Mesendoderm (in vitro differentiated cells): ENCODE results near the gene NNT.
"Not testable (repeated sequence)": the region's sequence is repeated elsewhere in the genome, so short reads cannot be mapped to it uniquely, and the experiment has no call there.

ENCODE experiments used
- DNase-seq: peaks from one replicate; pipeline ENCODE4 v3.0.0; 2013
- H2AK5ac ChIP-seq: 2 replicates; pipeline ENCODE4 v1.6.1; 2013; ENCODE audit warnings: low read length, inconsistent platforms
- H2BK120ac ChIP-seq: 2 replicates; pipeline ENCODE4 v1.6.1; 2013; ENCODE audit warnings: low read depth, mild to moderate bottlenecking, low read length, moderate library complexity, mixed read lengths
- H2BK15ac ChIP-seq: replicated peaks from 2 replicates; pipeline ENCODE4 v1.6.1; 2013; ENCODE audit warnings: low read depth, mild to moderate bottlenecking, moderate library complexity
- H2BK5ac ChIP-seq: 2 replicates; pipeline ENCODE4 v1.6.1; 2013; ENCODE audit warnings: low read length, inconsistent platforms
- H3K18ac ChIP-seq: 2 replicates; pipeline ENCODE4 v1.6.1; 2013; ENCODE audit warnings: mild to moderate bottlenecking, low read length, mixed read lengths
- H3K23ac ChIP-seq: one replicate; pipeline ENCODE4 v1.6.1; 2013; ENCODE audit warnings: low read length
- H3K27ac ChIP-seq: 2 replicates; pipeline ENCODE4 v1.5.1; 2013; ENCODE audit warnings: low read depth, mild to moderate bottlenecking, inconsistent platforms, low read length, moderate library complexity
- H3K27me3 ChIP-seq: 2 replicates; pipeline ENCODE4 v1.6.1; 2013; ENCODE audit warnings: low read length, control low read depth, mild to moderate bottlenecking, inconsistent platforms; ENCODE audit not compliant: insufficient read depth, poor library complexity
- H3K36me3 ChIP-seq: 2 replicates; pipeline ENCODE4 v1.6.1; 2013; ENCODE audit warnings: low read length, inconsistent platforms; ENCODE audit not compliant: control insufficient read depth, insufficient read depth
- H3K4ac ChIP-seq: one replicate; pipeline ENCODE4 v1.6.1; 2013; ENCODE audit warnings: low read depth, mild to moderate bottlenecking, low read length, moderate library complexity
- H3K4me1 ChIP-seq: 2 replicates; pipeline ENCODE4 v1.6.1; 2013; ENCODE audit warnings: low read depth, low read length, inconsistent platforms; ENCODE audit not compliant: control insufficient read depth
- H3K4me2 ChIP-seq: 2 replicates; pipeline ENCODE4 v1.6.1; 2013; ENCODE audit warnings: low read length
- H3K4me3 ChIP-seq: 2 replicates; pipeline ENCODE4 v1.5.1; 2013; ENCODE audit warnings: mild to moderate bottlenecking, low read length
- H3K56ac ChIP-seq: one replicate; pipeline ENCODE4 v1.6.1; 2013; ENCODE audit warnings: low read length
- H3K79me1 ChIP-seq: 2 replicates; pipeline ENCODE4 v1.6.1; 2013; ENCODE audit warnings: low read length, inconsistent platforms
- H3K79me2 ChIP-seq: 2 replicates; pipeline ENCODE4 v1.6.1; 2013; ENCODE audit warnings: mild to moderate bottlenecking, low read length; ENCODE audit not compliant: control insufficient read depth, insufficient read depth
- H3K9ac ChIP-seq: 2 replicates; pipeline ENCODE4 v1.6.1; 2013; ENCODE audit warnings: low read length, inconsistent platforms
- H4K5ac ChIP-seq: one replicate; pipeline ENCODE4 v1.6.1; 2013; ENCODE audit warnings: low read length
- H4K8ac ChIP-seq: one replicate; pipeline ENCODE4 v1.6.1; 2013; ENCODE audit warnings: low read depth, mild to moderate bottlenecking, control low read depth, low read length, moderate library complexity
- WGBS: extraction: QIAGEN DNeasy Blood & Tissue Kit; methylation state at CpG from one replicate; pipeline ENCODE4 v1.1.7; 2013; ENCODE audit warnings: low lambda C conversion rate, missing lambda C conversion rate; ENCODE audit not compliant: insufficient coverage; ENCODE audit errors: extremely low coverage; 5-methylcytosine and 5-hydroxymethylcytosine counted together

NNT gene

GRCh38 chr5:43701227-43701626 is 98.2 kb downstream of the NNT start:
- DNase-seq, result no peak
- Histone ChIP-seq H3K4me2 (no peak overlapping the region), H3K4me1 (no peaks in the 10 kb centered on the region), H3K18ac (no peak overlapping the region), H4K8ac (no peak overlapping the region), H2AK5ac (no peak overlapping the region), H3K4ac (no peak overlapping the region), H3K4me3 (no peak overlapping the region), H3K56ac (no peak overlapping the region), H3K27me3 (no peaks in the 10 kb centered on the region), H3K23ac (no peak overlapping the region), H3K9ac (no peak overlapping the region), H2BK120ac (no peak overlapping the region), H2BK15ac (no peak overlapping the region), H2BK5ac (no peak overlapping the region), H3K79me2 (no peaks in the 10 kb centered on the region), H3K79me1 (no peaks in the 10 kb centered on the region), H3K27ac (no peak overlapping the region), H3K36me3 (no peaks in the 10 kb centered on the region), H4K5ac (no peak overlapping the region)
- no CpG with 5 or more reads among the region's 3 CpGs for WGBS

DNA sequence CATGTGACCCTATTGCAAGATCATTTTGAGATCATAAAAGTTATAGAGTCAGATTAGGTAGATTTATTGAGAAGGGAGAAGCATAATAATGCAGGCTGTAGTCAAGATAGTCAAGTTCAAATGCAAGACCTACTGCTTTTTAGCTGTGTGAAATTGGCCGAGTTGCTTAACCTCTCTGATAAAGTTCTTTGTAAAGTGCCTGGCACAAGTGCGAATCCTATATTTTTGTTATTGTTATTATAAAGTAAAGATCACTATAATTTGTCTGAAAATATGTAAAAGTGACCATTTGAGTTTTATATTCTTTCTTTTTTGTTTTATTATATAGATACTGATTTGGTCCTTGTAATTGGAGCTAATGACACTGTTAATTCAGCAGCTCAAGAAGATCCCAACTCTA is 99.3 kb downstream of the NNT start:
- no peak overlapping the region for H2BK15ac ChIP-seq
- H3K4me3 ChIP-seq, result no peak overlapping the region
- H3K79me2 ChIP-seq, result no peaks in the 10 kb centered on the region
- H4K8ac ChIP-seq, result no peak overlapping the region
- H3K9ac ChIP-seq, result no peak overlapping the region
- no peak overlapping the region for H3K23ac ChIP-seq
- no peaks in the 10 kb centered on the region for H3K36me3 ChIP-seq
- no peak overlapping the region for H3K27ac ChIP-seq
- H3K79me1 ChIP-seq, result no peaks in the 10 kb centered on the region
- H3K4me1 ChIP-seq, result no peaks in the 10 kb centered on the region
- H4K5ac ChIP-seq, result no peak overlapping the region
- H2BK5ac ChIP-seq, result no peak overlapping the region
- no peak overlapping the region for H3K56ac ChIP-seq
- no peak overlapping the region for H2AK5ac ChIP-seq
- H3K18ac ChIP-seq, result no peak overlapping the region
- H2BK120ac ChIP-seq, result no peak overlapping the region
- no CpG with 5 or more reads among the region's 2 CpGs for WGBS
- no peak overlapping the region for H3K4ac ChIP-seq
- H3K27me3 ChIP-seq, result no peaks in the 10 kb centered on the region
- H3K4me2 ChIP-seq, result no peak overlapping the region
- no peak for DNase-seq

GRCh38 chr5:43702815-43703214 is 99.8 kb downstream of the NNT start:
- no peak overlapping the region for H3K56ac ChIP-seq
- no peak overlapping the region for H4K8ac ChIP-seq
- DNase-seq, result peak; percentile 59
- no peaks in the 10 kb centered on the region for H3K79me1 ChIP-seq
- no peak overlapping the region for H3K27ac ChIP-seq
- H2BK120ac ChIP-seq, result no peak overlapping the region
- no peaks in the 10 kb centered on the region for H3K79me2 ChIP-seq
- H3K36me3 ChIP-seq, result no peaks in the 10 kb centered on the region
- no CpG with 5 or more reads among the region's 3 CpGs for WGBS
- no peaks in the 10 kb centered on the region for H3K4me1 ChIP-seq
- H2BK5ac ChIP-seq, result no peak overlapping the region
- H3K4me2 ChIP-seq, result no peak overlapping the region
- H2BK15ac ChIP-seq, result no peak overlapping the region
- no peak overlapping the region for H4K5ac ChIP-seq
- no peak overlapping the region for H3K4ac ChIP-seq
- H3K4me3 ChIP-seq, result no peak overlapping the region
- H3K23ac ChIP-seq, result no peak overlapping the region
- no peaks in the 10 kb centered on the region for H3K27me3 ChIP-seq
- H2AK5ac ChIP-seq, result no peak overlapping the region
- H3K18ac ChIP-seq, result no peak overlapping the region
- H3K9ac ChIP-seq, result no peak overlapping the region

- H3K4me1 ChIP-seq, result no peaks in the 10 kb centered on the region
- H3K4me2 ChIP-seq, result no peak overlapping the region
- no peaks in the 10 kb centered on the region for H3K79me2 ChIP-seq
- no peak overlapping the region for H3K56ac ChIP-seq
- no peak overlapping the region for H3K23ac ChIP-seq
- H4K5ac ChIP-seq, result no peak overlapping the region
- H2BK5ac ChIP-seq, result no peak overlapping the region
- no peak overlapping the region for H3K4ac ChIP-seq
- H3K9ac ChIP-seq, result no peak overlapping the region
- no peak overlapping the region for H2BK15ac ChIP-seq
- no peak overlapping the region for H3K18ac ChIP-seq
- H3K36me3 ChIP-seq, result no peaks in the 10 kb centered on the region
- DNase-seq, result no peak
- no peak overlapping the region for H3K27ac ChIP-seq
- H2AK5ac ChIP-seq, result no peak overlapping the region
- H3K4me3 ChIP-seq, result no peak overlapping the region
- no CpG with 5 or more reads among the region's 4 CpGs for WGBS
- no peaks in the 10 kb centered on the region for H3K79me1 ChIP-seq
- H2BK120ac ChIP-seq, result no peak overlapping the region
- no peak overlapping the region for H4K8ac ChIP-seq
- H3K27me3 ChIP-seq, result no peaks in the 10 kb centered on the region
Observed at GRCh38 chr5:43704243-43704642, 101.3 kb downstream of the NNT start.

DNA sequence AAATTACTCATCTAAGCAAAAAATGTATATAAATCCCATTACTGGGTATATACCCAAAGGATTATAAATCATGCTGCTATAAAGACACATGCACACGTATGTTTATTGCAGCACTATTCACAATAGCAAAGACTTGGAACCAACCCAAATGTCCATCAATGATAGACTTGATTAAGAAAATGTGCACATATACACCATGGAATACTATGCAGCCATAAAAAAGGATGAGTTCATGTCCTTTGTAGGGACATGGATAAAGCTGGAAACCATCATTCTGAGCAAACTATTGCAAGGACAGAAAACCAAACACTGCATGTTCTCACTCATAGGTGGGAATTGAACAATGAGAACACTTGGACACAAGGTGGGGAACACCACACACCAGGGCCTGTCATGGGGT is 103.6 kb downstream of the NNT start:
- H2AK5ac ChIP-seq, DNase-seq, H3K79me1 ChIP-seq, H3K9ac ChIP-seq, H3K27ac ChIP-seq, H3K4me1 ChIP-seq, H2BK5ac ChIP-seq, H3K4ac ChIP-seq, H3K4me2 ChIP-seq, H3K56ac ChIP-seq, H3K4me3 ChIP-seq, H4K8ac ChIP-seq, H4K5ac ChIP-seq, H3K36me3 ChIP-seq, H2BK120ac ChIP-seq, H3K18ac ChIP-seq, H3K79me2 ChIP-seq, H3K23ac ChIP-seq, H3K27me3 ChIP-seq, H2BK15ac ChIP-seq: not testable (repeated sequence)
- WGBS, result no CpG with 5 or more reads among the region's 1 CpG

DNA sequence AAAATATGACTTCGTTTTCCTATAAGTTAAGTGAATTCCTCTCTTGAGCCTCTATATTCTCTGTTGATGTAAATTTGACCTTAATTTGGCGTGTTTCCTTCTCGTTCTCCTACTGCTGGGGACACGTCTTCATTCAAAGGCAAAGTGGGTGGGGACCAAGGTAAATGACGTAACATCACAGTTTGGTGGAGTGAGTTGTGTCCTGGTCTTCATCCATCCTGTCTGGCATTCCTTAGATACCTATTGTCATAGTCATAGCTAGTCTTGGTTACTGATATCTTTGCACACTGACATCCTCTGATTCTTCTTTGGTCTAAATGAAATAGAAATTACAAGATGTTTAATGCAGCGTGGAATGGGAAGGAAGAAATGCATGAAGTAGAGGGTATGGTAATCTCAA is 108.5 kb downstream of the NNT start:
- Histone ChIP-seq H3K79me1 (no peaks in the 10 kb centered on the region), H2BK120ac (no peak overlapping the region), H2AK5ac (no peak overlapping the region), H2BK5ac (no peak overlapping the region), H3K79me2 (no peaks in the 10 kb centered on the region), H3K4me2 (no peak overlapping the region), H3K23ac (no peak overlapping the region), H2BK15ac (no peak overlapping the region), H3K4me1 (no peaks in the 10 kb centered on the region), H3K9ac (no peak overlapping the region), H3K27me3 (no peaks in the 10 kb centered on the region), H3K27ac (no peak overlapping the region), H3K56ac (no peak overlapping the region), H3K4ac (no peak overlapping the region), H3K4me3 (no peak overlapping the region), H4K5ac (no peak overlapping the region), H4K8ac (no peak overlapping the region), H3K18ac (no peak overlapping the region), H3K36me3 (no peaks in the 10 kb centered on the region)
- DNase-seq, result peak; percentile 76
- WGBS, result no CpG with 5 or more reads among the region's 6 CpGs
